SK-N-DZ (cell line): Measurements from ENCODE around the gene CNTN1.

Experiments used
- DNase-seq: peaks from one replicate; pipeline ENCODE4 v3.0.0-alpha.2; 2015; ENCODE audit warnings: low spot score

The CNTN1 gene

GRCh38 chr12:40768125-40768864 is 76.1 kb downstream of the CNTN1 start:
- no peak for DNase-seq

DNA sequence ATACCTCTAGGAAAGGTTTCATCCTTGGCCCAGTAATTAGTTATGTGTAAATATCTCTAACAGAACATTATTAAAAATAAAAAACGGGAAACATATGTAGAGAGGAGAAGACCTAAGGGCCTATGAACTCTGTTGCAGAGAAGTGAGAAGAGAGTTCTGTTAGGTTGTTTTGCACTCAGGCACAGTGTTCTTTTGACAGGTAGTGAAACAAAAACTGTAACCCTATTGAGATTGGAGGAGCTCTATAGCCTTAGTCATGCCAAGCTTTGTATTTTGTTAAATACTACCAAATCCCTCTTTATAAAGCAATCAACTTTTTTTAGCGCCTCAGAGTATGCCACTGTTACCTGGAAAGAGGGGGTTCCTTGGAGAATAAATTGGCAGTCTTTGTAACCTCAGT is 77.6 kb downstream of the CNTN1 start:
- DNase-seq, result no peak

DNA sequence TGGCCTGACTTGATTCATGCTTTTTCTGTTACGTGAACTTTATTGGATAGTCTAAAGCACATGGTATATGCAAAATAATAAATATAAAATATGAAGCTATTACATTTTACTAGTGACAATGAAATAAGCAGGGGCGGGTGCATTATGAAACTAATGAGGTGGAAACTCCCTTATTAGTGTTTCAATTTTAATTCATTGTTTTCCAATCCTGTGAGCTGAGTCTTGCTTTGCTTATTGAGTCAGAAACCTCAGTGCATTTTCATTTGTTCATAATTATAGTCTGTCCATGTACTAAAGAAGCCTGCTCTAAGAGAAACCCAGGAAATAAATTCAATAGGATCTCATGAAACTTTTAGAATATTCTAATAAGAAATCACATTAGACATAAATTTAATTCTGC is 78.5 kb downstream of the CNTN1 start:
- no peak for DNase-seq

DNA sequence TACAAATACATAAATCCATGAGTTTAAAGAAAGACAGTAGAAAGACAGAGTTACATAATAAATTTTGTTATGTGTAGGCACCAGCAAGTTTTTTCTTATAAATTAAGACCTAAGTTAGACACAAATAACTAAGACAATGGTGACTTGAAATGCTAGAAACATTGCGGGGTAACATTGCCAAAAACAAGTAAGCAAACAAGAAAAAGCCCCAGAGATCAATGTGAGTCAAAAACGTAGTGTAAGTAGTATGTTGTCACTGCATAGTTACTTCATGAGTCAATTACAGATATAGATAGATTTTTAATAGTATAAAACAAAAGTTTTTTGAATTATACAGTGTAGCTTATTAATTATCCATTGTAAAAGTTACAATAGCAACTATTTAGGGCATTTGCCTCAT is 83.4 kb downstream of the CNTN1 start:
- DNase-seq, result no peak

DNA sequence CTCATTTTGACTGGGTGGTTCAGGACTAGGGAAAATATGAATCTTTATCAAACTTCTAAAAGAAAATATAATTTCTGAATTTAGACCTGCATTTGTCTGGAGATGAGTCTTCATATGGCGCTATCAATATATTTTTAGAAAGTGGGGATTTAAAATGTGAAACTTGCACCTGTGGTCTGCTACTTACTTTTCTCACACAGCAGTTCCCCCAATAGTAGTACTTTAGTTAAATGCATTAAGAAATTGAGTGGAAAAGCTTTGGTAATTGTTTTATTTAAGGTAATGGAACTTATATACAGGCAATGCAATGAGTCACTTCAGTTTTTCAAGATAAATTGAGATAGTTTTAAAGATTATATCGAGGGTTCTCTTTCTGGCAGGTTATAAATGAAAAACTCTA is 91.9 kb downstream of the CNTN1 start:
- no peak for DNase-seq

- DNase-seq, result no peak
These were observed 96.0 kb downstream of the CNTN1 start for GRCh38 chr12:40788276-40788675.

DNA sequence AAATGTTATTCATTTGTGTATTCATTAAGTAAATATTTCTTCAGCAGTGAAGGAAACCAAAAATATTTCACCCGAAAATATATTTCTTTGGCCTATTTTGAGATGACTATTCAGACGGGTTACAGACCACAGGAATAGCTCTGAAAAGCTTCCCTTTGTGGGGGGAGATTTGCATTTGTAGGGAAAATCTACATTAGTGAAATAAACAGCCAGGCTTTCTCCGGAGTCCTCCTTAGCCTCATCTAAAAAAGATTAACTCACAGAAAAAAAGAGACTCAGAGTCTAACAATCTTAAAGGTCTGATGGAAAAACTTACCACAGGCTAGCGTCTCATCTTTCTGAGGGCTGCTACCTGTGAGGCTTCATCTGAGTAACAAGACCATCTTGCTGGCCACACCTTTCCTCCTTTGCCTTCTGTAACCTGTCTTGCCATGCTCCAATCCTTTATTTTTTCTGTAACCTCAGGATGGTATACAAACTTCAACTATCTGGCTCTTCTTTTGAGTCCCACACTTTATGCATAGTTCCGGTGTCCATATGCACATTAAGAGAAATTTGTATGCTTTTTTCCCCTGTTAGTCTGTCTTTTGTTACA is 100.7 kb downstream of the CNTN1 start:
- DNase-seq, result no peak

GRCh38 chr12:40793471-40793870 is 101.2 kb downstream of the CNTN1 start:
- no peak for DNase-seq

DNA sequence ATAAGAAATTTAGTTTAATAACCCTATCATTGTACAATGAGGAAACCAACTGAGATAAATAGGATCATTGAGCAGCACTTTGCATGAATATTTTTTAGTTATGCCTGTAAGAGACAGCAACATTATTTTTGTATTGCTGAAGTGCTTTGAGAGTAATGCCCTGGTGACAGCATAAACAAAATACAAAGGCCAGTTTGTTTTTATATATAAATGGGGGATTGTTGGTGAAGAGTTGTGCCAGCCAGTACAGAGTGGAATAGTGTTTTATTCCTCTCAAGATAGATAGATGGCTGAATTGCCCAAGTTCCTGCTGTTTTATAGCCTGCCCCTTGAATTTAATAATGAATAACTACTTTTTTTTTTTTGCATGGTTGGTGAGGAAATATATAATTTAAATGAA is 101.8 kb downstream of the CNTN1 start:
- DNase-seq, result no peak

GRCh38 chr12:40801082-40801481 is 108.8 kb downstream of the CNTN1 start:
- DNase-seq, result no peak

GRCh38 chr12:40801861-40802260 is 109.6 kb downstream of the CNTN1 start:
- no peak for DNase-seq

DNA sequence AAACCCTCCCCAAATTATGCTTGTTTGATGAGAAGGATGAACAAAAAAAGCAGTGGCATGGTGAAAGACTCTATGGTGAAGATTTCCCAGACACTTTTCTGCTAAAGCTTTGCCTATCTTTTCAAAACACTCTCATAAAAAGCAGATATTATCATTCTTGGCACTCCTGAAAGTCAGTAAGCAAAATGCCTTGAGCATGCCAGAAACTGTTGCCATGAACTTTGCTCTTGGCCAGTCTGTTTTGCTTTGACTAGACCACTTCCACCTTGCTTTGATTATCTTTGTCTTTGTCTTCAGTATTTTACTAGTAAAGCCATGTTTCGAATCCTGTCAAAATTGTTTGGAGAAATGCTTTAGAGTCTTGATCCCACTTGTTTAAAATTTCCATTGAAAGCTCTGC is 110.4 kb downstream of the CNTN1 start:
- DNase-seq, result no peak

GRCh38 chr12:40819436-40820108 is 127.3 kb downstream of the CNTN1 start:
- DNase-seq, result peak; percentile 97

DNA sequence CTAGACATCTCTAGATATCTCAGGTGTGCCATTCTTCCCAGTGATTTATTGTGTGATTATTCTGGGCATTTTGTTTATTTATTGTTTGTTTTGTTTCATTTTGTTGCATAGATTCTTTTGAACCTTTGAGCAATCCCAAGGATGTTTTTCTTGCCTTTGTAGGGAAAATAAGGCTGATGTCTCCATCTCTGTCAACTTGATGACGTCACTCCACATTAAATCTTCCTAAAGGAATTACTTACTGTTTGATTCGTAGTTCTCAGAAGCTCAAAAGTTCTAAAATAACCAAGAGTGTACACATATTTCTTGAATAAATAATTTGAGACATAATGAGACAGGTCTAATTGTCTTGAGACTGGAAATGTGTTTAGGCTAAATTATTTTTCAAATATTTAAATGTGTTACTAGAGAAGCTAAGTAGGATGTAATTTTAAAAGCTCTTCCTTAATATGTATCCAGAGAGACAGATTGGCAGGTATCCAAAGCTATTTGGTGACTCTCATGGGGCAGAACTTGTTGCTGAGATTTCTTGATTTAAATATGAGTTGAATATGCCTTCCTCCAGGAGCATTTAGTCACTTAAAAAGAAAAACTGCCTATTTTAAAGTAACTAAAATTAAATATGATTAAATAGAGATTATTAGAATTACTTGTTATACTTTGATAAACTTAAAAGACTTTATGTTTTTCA is 128.7 kb downstream of the CNTN1 start:
- no peak for DNase-seq

- no peak for DNase-seq
These were observed 132.9 kb downstream of the CNTN1 start for GRCh38 chr12:40825156-40825555.

- no peak for DNase-seq
These were observed 135.7 kb downstream of the CNTN1 start for GRCh38 chr12:40827683-40828592.

GRCh38 chr12:40828593-40828990 is 136.4 kb downstream of the CNTN1 start:
- no peak for DNase-seq

DNA sequence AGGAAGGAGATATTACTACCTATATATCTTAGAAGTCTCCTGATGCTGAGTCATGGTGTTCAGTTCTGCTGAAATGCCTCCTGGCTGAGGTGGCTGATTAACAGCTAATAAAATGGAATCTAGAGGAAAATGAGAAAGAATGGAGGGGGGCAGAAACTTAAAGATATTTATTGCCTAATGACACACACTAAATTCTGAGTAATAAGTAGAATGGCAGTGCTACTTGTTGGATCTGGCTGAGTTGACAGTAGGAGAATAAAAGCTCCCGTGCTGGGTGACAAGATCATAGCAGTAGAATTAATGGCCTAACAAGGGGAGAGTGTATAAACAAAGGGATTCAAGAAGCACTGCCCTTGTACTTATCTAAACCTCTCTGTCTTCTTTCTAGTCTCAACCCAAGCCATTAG is 137.5 kb downstream of the CNTN1 start:
- DNase-seq, result no peak

DNA sequence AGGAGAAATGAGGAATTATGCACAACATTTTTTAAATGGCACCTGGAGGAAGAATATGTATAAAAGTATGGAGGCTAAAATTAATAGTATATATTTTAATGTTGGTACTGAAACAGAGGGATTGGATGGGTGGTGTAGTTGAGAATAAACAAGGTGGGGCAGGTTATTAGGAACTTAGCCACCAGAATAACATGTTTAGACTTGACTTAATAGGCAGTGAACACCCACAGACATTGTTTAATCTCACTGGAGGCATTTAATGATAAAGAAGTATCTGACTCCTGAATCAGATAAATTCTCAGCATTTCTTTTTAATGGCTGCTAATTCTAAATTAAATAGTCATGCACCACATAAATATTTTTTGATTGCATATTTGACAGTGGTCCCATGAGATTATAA is 139.7 kb downstream of the CNTN1 start:
- DNase-seq, result no peak

GRCh38 chr12:40832668-40833067 is 140.4 kb downstream of the CNTN1 start:
- DNase-seq, result no peak

DNA sequence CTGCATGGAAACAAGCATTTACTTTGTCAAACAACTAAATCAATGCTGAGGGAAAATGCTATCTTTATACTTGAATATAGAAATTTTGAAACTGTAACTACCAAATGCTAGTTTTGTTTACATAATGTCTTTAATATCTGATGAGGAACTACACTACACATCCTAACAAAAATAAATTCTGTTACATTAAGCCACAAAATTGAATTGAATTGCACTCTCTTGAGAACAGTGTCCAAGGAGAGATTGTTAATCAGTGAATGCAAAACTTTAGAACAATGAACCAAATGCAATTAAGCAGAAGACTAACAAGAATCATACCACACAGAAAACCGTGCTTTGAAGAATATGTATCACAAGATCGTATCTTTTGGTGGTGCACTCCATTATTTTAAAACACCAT is 141.6 kb downstream of the CNTN1 start:
- no peak for DNase-seq
